MM.1S (cell line): ENCODE data around the gene WDR5B.

Experiments
- DNase-seq: peaks from one replicate; pipeline ENCODE4 v3.0.0-alpha.2; 2015
- H2AFZ ChIP-seq: fragments of 300-600 bp; sonication (generic); 2 replicates; pipeline ENCODE4 v1.6.0; 2016; ENCODE audit warnings: antibody characterized with exemption, low read length
- H3F3A ChIP-seq: fragments of 300-600 bp; sonication (generic); 2 replicates; pipeline ENCODE4 v1.6.1; 2016; ENCODE audit warnings: mild to moderate bottlenecking, antibody characterized with exemption, low read length, moderate library complexity, mixed read lengths; ENCODE audit not compliant: insufficient read depth
- H3K27ac ChIP-seq: fragments of 300-600 bp; sonication (generic); 2 replicates; pipeline ENCODE4 v1.5.1; 2016; ENCODE audit warnings: mild to moderate bottlenecking, low read length
- H3K27me3 ChIP-seq: fragments of 300-600 bp; sonication (generic); replicated peaks from 2 replicates; pipeline ENCODE4 v1.6.0; 2016; ENCODE audit warnings: low read length; ENCODE audit not compliant: insufficient read depth
- H3K36me3 ChIP-seq: fragments of 300-600 bp; sonication (generic); replicated peaks from 2 replicates; pipeline ENCODE4 v1.6.1; 2016; ENCODE audit warnings: mild to moderate bottlenecking, low read length, mixed read lengths; ENCODE audit not compliant: insufficient read depth
- H3K4me1 ChIP-seq: fragments of 300-600 bp; sonication (generic); 2 replicates; pipeline ENCODE4 v1.6.1; 2016; ENCODE audit warnings: low read length, mixed read lengths
- H3K4me2 ChIP-seq: fragments of 300-600 bp; sonication (generic); 2 replicates; pipeline ENCODE4 v1.6.0; 2016; ENCODE audit warnings: low read depth, low read length
- H3K4me3 ChIP-seq: fragments of 300-600 bp; sonication (generic); 2 replicates; pipeline ENCODE4 v1.5.1; 2016; ENCODE audit warnings: low read length, mixed read lengths
- H3K79me2 ChIP-seq: fragments of 300-600 bp; sonication (generic); 2 replicates; pipeline ENCODE4 v1.6.1; 2016; ENCODE audit warnings: mixed run types, low read length, mixed read lengths
- H3K9ac ChIP-seq: fragments of 300-600 bp; sonication (generic); 2 replicates; pipeline ENCODE4 v1.6.1; 2016; ENCODE audit warnings: low read length, mixed read lengths
- H3K9me2 ChIP-seq: fragments of 300-600 bp; sonication (generic); replicated peaks from 2 replicates; pipeline ENCODE4 v1.6.1; 2016; ENCODE audit warnings: mild to moderate bottlenecking, low read length, mixed read lengths; ENCODE audit not compliant: insufficient read depth
- H3K9me3 ChIP-seq: fragments of 300-600 bp; sonication (generic); replicated peaks from 2 replicates; pipeline ENCODE4 v1.6.1; 2016; ENCODE audit warnings: mild to moderate bottlenecking, low read length, mixed read lengths; ENCODE audit not compliant: insufficient read depth
- H4K20me1 ChIP-seq: fragments of 300-600 bp; sonication (generic); 2 replicates; pipeline ENCODE4 v1.6.1; 2016; ENCODE audit warnings: mild to moderate bottlenecking, low read length, moderate library complexity, mixed read lengths; ENCODE audit not compliant: insufficient read depth
- EZH2 ChIP-seq: fragments of 300-600 bp; sonication (generic); optimal IDR thresholded peaks from 2 replicates; pipeline ENCODE3; 2017; ENCODE audit warnings: low read depth, mild to moderate bottlenecking, antibody characterized with exemption, low read length, mixed read lengths
- EZH2phosphoT487 ChIP-seq: fragments of 300-600 bp; sonication (generic); IDR thresholded peaks from 2 replicates; pipeline ENCODE4 v1.6.1; 2018; ENCODE audit warnings: antibody characterized with exemption, low read length
- TF ChIP-seq, protein P1 (sequence below): fragments of 300-600 bp; sonication (generic); IDR thresholded peaks from 2 replicates; pipeline ENCODE4 v1.5.1; 2016; ENCODE audit warnings: antibody characterized with exemption, low read length, mixed read lengths

WDR5B gene

DNA sequence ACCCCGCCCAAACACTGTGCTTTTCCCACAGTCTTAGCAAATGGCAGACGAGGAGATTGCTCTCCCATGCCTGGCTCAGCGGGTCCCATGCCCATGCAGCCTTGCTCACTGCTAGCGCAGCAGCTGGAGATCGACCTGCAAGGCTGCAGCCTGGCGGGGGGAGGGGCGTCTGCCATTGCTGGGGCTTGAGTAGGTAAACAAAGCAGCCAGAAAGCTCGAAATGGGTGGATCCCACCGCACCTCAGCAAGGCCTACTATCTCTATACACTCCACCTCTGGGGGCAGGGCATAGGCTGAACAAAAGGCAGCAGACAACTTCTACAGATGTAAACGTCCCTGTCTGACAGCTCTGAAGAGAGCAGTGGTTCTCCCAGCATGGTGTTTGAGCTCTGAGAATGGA is 27.2 kb upstream of the WDR5B start:
- no peak overlapping the region for H2AFZ ChIP-seq
- TF ChIP-seq, protein P1, sequence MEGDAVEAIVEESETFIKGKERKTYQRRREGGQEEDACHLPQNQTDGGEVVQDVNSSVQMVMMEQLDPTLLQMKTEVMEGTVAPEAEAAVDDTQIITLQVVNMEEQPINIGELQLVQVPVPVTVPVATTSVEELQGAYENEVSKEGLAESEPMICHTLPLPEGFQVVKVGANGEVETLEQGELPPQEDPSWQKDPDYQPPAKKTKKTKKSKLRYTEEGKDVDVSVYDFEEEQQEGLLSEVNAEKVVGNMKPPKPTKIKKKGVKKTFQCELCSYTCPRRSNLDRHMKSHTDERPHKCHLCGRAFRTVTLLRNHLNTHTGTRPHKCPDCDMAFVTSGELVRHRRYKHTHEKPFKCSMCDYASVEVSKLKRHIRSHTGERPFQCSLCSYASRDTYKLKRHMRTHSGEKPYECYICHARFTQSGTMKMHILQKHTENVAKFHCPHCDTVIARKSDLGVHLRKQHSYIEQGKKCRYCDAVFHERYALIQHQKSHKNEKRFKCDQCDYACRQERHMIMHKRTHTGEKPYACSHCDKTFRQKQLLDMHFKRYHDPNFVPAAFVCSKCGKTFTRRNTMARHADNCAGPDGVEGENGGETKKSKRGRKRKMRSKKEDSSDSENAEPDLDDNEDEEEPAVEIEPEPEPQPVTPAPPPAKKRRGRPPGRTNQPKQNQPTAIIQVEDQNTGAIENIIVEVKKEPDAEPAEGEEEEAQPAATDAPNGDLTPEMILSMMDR = no peak
- TF ChIP-seq EZH2 (no peak), EZH2phosphoT487 (no peak)
- no peaks in the 10 kb centered on the region for H4K20me1 ChIP-seq
- no peaks in the 10 kb centered on the region for H3K79me2 ChIP-seq
- H3K4me1 ChIP-seq = no peaks in the 10 kb centered on the region
- H3K9ac ChIP-seq = no peak overlapping the region
- no peak overlapping the region for H3K27ac ChIP-seq
- no peaks in the 10 kb centered on the region for H3K36me3 ChIP-seq
- no peak for DNase-seq
- no peaks in the 10 kb centered on the region for H3K27me3 ChIP-seq
- H3F3A ChIP-seq = no peaks in the 10 kb centered on the region
- H3K9me2 ChIP-seq = no peaks in the 10 kb centered on the region
- no peaks in the 10 kb centered on the region for H3K9me3 ChIP-seq
- no peak overlapping the region for H3K4me3 ChIP-seq
- no peak overlapping the region for H3K4me2 ChIP-seq

DNA sequence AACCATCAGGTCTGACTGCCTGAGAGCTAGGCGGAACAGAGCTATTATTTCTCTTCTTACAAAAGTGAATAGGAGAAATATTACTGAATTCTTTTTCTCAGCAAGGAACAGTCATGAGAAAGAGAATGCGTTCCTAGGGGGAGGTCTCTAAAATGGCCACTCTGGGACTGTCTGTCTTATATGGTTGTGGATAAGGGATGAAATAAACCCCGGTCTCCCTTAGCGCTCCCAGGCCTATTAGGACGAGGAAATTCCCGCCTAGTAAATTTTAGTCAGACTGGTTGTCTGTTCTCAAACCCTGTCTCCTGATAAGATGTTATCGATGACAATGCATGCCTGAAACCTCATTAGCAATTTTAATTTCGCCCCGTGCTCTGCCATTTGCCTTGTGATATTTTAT is 20.1 kb upstream of the WDR5B start:
- Histone ChIP-seq H4K20me1 (no peaks in the 10 kb centered on the region), H3K9ac (no peak overlapping the region), H3K4me2 (no peak overlapping the region), H3K4me1 (no peaks in the 10 kb centered on the region), H3K36me3 (no peaks in the 10 kb centered on the region; the same call in 1 of the 2 replicates), H3K9me3 (no peaks in the 10 kb centered on the region), H3F3A (no peaks in the 10 kb centered on the region), H2AFZ (no peak overlapping the region), H3K27me3 (no peaks in the 10 kb centered on the region), H3K27ac (no peak overlapping the region), H3K4me3 (no peak overlapping the region), H3K79me2 (no peaks in the 10 kb centered on the region), H3K9me2 (no peaks in the 10 kb centered on the region)
- TF ChIP-seq, protein P1 = no peak
- TF ChIP-seq EZH2 = no peak
- TF ChIP-seq EZH2phosphoT487 = no peak
- no peak for DNase-seq

DNA sequence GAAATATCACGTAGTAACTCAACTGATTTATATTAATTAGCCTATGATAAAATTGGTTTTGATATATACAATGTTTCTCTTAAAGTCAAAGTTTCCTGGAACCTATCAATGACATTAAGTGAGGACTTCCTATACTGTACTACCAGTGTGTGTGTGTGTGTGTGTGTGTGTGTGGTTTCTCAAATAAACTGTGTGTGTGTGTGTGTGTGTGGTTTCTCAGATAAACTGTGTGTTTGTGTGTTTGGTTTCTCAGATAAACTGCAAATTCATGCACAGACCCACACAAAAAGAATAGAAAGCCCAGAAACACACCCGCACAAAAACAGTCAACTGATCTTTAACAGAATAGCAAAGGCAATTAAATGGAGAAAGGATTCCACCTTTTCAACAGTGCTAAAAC is 14.5 kb upstream of the WDR5B start:
- H4K20me1 ChIP-seq = no peaks in the 10 kb centered on the region
- no peak for DNase-seq

More for the DNA sequence above, 14.5 kb upstream of the WDR5B start:
- Histone ChIP-seq H3K27ac (no peak overlapping the region), H3K36me3 (peaks cover 3% of the 10 kb centered on the region; the same call in 1 of the 2 replicates), H3K9me3 (no peaks in the 10 kb centered on the region), H3K27me3 (no peaks in the 10 kb centered on the region), H3K4me1 (no peaks in the 10 kb centered on the region), H3K4me2 (no peak overlapping the region), H3K4me3 (no peak overlapping the region), H3K79me2 (no peaks in the 10 kb centered on the region), H3K9me2 (no peaks in the 10 kb centered on the region), H2AFZ (no peak overlapping the region), H3K9ac (no peak overlapping the region), H3F3A (no peaks in the 10 kb centered on the region)
- TF ChIP-seq EZH2phosphoT487 = no peak
- no peak for TF ChIP-seq EZH2
- TF ChIP-seq, protein P1 = no peak
